H7 (cell line): ENCODE measurements around the gene EML2. TPM values are rescaled to one million over a fixed set of nuclear protein-coding genes. Genes with fewer than 3 reads are reported as not detected.
A peak's percentile ranks its signal among the peaks of the same experiment; 100 is the strongest.

Source experiments
- DNase-seq: peaks from one replicate; pipeline ENCODE4 v3.0.0; 2012
- H3K27me3 ChIP-seq: 2 replicates; pipeline ENCODE4 v1.6.0; 2011; ENCODE audit warnings: mild to moderate bottlenecking, low read length; ENCODE audit not compliant: control insufficient read depth, insufficient read depth
- H3K36me3 ChIP-seq: replicated peaks from 2 replicates; pipeline ENCODE4 v1.5.1; 2011; ENCODE audit warnings: low read length; ENCODE audit not compliant: control insufficient read depth, insufficient read depth
- H3K4me3 ChIP-seq: 2 replicates; pipeline ENCODE4 v1.5.1; 2011; ENCODE audit warnings: low read depth, mild to moderate bottlenecking, control low read depth, low read length, moderate library complexity; ENCODE audit not compliant: insufficient read depth
- total RNA-seq: library from RNA; depleted of rRNA; stranded (reverse); fragments of >200 nt; shearing (Covaris generic); gene quantifications from 2 replicates; pipeline ENCODE4 v1.2.3, GENCODE V29; 2014; rRNA removed

EML2 gene
- total RNA-seq, 1 experiment from 2014 or later, result 42.5 TPM

DNA sequence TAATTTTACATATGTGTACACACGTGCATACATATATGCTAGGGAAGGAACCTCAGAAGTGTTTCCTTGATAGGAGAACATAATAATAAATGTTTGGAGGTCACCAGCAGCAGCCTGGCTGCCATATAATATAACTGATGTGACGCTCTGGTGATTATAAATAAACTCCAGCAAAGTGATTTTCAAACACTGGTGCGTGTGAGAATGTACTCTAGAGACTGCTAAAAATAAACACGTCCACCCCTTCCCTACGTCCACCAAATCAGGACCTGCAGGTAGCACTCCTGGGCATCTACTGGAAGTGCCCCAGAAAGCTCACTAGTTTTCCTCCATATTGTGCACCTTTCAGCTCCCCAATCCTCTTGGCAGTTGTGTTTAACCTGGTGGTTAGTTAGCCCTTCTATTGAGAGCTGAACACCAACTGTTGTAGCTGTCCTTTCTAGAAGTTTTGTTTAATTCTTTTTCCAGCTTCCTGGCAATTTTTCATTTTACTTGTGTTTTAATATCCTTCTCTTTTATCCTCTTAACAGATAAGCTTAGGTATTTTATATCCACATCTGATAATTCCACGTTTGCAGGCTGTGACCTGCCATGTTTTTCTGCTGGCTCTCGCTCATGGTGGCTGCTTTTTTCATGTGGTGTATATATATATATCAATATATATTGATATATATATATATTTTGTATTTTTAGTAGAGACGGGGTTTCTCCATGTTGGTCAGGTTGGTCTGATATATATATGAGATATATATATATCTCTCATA, 67.6 kb downstream of the EML2 start:
- Histone ChIP-seq H3K36me3 (no peaks in the 10 kb centered on the region), H3K27me3 (no peaks in the 10 kb centered on the region), H3K4me3 (no peak overlapping the region)
- DNase-seq, result no peak

- DNase-seq, result peak; percentile 69
- H3K4me3 ChIP-seq, result no peak overlapping the region
- H3K36me3 ChIP-seq, result no peaks in the 10 kb centered on the region
- no peaks in the 10 kb centered on the region for H3K27me3 ChIP-seq
Observed at GRCh38 chr19:45569619-45570421, 69.4 kb downstream of the EML2 start.

DNA sequence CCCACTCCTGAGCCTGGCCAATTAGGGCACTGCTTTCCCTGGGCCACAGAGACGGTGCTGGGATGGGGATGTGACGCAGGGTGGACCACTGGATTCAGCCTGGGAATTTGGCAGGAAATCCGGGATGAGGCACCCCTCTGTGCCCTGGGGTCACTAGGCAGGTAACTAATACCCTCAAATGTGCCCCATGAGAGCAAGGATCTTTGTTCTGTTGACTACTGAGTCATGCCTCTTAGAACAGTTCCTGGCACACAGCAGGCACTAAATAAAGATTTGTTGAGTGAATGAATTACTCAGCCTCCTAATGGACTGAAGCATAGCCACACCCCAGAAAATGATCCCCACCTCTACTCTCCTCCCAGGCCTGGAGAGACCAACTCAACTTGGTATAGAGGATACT, 70.5 kb downstream of the EML2 start:
- Histone ChIP-seq H3K27me3 (no peaks in the 10 kb centered on the region), H3K36me3 (no peaks in the 10 kb centered on the region), H3K4me3 (no peak overlapping the region)
- no peak for DNase-seq

DNA sequence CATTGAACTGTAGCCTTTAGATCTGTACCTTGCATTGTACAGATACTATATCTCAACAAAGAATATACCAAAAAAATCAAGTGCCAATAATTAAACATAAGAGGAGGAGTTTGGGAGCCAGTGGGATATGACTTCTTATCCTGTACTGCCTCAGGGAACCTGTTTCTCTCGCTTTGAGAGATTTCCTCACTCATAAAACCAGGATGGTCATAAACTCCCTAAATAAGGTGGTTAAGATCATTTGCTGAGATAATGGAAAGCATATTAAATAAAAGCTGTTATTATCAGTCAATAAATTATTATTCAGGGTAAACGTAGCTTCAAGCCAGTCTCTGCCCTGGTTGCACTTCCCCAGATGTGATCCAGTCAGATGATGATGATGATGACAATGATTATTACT, 71.6 kb downstream of the EML2 start:
- DNase-seq, result no peak
- H3K27me3 ChIP-seq, result no peaks in the 10 kb centered on the region
- H3K36me3 ChIP-seq, result no peaks in the 10 kb centered on the region
- H3K4me3 ChIP-seq, result no peak overlapping the region

DNA sequence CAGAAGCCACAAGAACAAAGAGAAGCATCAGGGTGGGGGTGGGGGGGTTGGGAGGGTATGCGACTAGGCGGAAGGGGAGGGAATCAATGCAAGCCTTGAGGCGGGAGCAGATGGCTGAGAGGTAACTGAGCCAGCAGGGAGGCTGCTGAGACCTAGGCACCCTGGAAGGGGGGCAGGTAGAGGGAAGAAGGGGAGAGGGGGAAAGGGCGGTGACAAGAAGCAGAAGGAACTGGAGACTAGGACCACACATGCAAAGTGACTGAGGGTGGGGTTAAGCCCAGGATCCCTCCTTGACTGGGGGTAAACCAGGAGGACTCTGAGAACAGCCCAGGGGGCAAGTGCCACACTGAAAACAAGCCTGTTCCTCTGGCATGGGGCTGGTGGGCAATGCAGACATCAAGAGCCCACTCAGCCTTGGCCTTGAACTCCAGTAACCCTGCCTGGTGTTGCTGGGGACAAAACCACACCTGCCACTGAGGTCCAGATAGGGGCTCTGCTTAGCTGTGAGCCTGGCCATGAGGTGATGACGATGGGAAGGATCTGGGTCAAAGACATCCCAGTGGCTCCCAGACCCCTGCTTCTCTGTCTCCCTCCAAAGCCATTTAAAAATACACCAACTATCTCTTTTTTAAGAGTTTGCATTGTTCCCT, 74.9 kb downstream of the EML2 start:
- DNase-seq, result peak; percentile 70
- no peaks in the 10 kb centered on the region for H3K27me3 ChIP-seq
- no peak overlapping the region for H3K4me3 ChIP-seq
- H3K36me3 ChIP-seq, result no peaks in the 10 kb centered on the region

GRCh38 chr19:45560686-45561085, 78.5 kb downstream of the EML2 start:
- DNase-seq, result no peak
- Histone ChIP-seq H3K36me3 (no peaks in the 10 kb centered on the region), H3K27me3 (no peaks in the 10 kb centered on the region), H3K4me3 (no peak overlapping the region)

DNA sequence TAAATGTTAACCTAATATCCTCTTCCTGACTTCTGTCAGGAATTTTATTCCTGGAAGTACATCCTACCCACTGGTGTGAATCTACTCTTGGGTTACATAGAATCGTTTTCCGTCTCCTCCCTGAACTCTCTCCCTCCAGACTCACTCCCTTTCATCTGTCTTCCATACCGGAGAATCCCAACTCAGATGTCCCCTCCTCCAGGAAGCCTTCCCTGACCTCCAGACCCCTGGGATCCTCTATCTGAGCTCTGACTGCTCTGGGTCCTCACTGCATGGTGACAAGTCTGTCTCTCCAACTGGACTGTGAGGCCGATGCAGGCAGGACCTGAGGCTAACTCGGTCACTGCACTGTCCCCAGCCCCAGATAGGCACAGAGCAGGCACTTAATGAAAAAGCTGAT, 79.2 kb downstream of the EML2 start:
- Histone ChIP-seq H3K36me3 (no peaks in the 10 kb centered on the region), H3K27me3 (no peaks in the 10 kb centered on the region), H3K4me3 (no peak overlapping the region)
- no peak for DNase-seq

Other genes with a start within 250 kb of the EML2 start
- 12.8 and 18.9 TPM in 2 replicates for gene PPP1R13L, start 234.3 kb downstream of the EML2 start, total RNA-seq
- 35.8 and 39.6 TPM in 2 replicates for gene POLR1G, start 232.8 kb downstream of the EML2 start, total RNA-seq
- gene ERCC1, start 215.5 kb downstream of the EML2 start, total RNA-seq, result 68.5 and 76.6 TPM in 2 replicates
- gene FOSB, start 171.4 kb downstream of the EML2 start, total RNA-seq, result 1.6 and 10.3 TPM in 2 replicates
- gene RTN2, start 142.3 kb downstream of the EML2 start, total RNA-seq, result 16.3 and 17.5 TPM in 2 replicates
- 4.0 and 9.2 TPM in 2 replicates for gene PPM1N, start 141.0 kb downstream of the EML2 start, total RNA-seq
- gene VASP, start 131.9 kb downstream of the EML2 start, total RNA-seq, result 103 and 130 TPM in 2 replicates
- 12.6 and 14.2 TPM in 2 replicates for gene OPA3, start 54.6 kb downstream of the EML2 start, total RNA-seq
- gene GPR4, start 37.2 kb downstream of the EML2 start, total RNA-seq, result 0.07 and 0.41 TPM in 2 replicates
- gene GIPR, start 28.8 kb upstream of the EML2 start, total RNA-seq, result 0.81 TPM in 1 of 2 replicates, not detected in the other
- 407 and 467 TPM in 2 replicates for gene SNRPD2, start 52.6 kb upstream of the EML2 start, total RNA-seq
- gene QPCTL, start 53.3 kb upstream of the EML2 start, total RNA-seq, result 26.2 and 30.1 TPM in 2 replicates
- 26.3 and 30.0 TPM in 2 replicates for gene FBXO46, start 91.5 kb upstream of the EML2 start, total RNA-seq
- not detected in 2 replicates for gene MEIOSIN, start 94.0 kb upstream of the EML2 start, total RNA-seq
- 18.7 and 22.0 TPM in 2 replicates for gene SIX5, start 129.9 kb upstream of the EML2 start, total RNA-seq
- gene DMPK, start 143.1 kb upstream of the EML2 start, total RNA-seq, result 6.4 and 18.8 TPM in 2 replicates
- 35.9 and 47.1 TPM in 2 replicates for gene DMWD, start 153.4 kb upstream of the EML2 start, total RNA-seq
- gene RSPH6A, start 175.9 kb upstream of the EML2 start, total RNA-seq, result 0.38 and 0.44 TPM in 2 replicates
- 66.2 and 70.3 TPM in 2 replicates for gene SYMPK, start 223.8 kb upstream of the EML2 start, total RNA-seq
- gene FOXA3, start 224.9 kb upstream of the EML2 start, total RNA-seq, result 13.4 and 15.1 TPM in 2 replicates
- 45.2 and 45.7 TPM in 2 replicates for gene IRF2BP1, start 246.7 kb upstream of the EML2 start, total RNA-seq